Right kidney (tissue), 1 donor: ENCODE measurements around the gene RAPGEF5.

Source experiments
- DNase-seq: peaks from one replicate; pipeline ENCODE4 v3.0.0-alpha.2; 2016

RAPGEF5 gene

DNA sequence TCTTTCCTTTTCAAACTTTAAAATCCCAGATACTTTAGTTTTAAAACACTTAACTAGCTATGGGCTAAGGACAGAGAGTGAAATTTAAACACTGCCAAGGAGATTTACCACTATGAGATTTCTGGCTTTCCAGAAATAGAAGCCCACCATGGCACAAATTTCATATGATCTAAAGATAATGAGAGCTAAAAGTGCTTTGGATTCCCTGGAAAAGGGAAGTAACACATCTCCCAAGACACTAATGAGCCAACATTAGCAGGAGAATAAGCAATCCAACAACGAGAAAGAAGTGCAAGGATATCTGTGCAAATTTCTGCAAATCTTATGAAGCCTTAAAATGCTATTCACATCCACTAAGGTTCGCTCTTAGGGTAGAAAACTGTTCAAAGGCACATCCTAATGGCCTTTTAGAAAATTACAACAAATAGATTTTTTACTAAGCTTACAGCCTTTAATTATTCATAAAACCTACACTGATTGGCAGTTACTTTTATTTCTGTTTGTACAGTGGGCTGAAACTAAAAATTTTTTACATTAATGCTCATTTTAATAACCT lies 100.3 kb downstream of the RAPGEF5 start:
- no peak for DNase-seq

- no peak for DNase-seq
Measured at GRCh38 chr7:22255834-22256233, 101.1 kb downstream of the RAPGEF5 start.

DNA sequence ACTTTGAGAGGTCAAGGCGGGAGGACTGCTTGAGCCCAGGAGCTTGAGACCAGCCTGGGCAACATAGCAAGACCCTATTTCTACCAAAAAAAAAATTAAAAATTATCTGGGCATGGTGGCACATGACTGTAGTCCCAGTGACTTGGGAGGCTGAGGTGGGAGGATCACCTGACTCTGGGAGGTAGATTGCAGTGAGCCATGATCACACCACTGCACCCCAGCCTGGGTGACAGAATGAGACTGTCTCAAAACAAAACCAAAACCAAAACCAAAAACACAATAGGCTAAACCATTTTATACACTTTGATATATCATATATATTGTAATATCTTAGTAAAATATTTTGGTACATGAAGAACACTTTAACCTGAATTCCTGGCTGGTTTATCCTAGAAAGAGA lies 101.6 kb downstream of the RAPGEF5 start:
- no peak for DNase-seq

GRCh38 chr7:22252936-22253536 lies 103.9 kb downstream of the RAPGEF5 start:
- no peak for DNase-seq

DNA sequence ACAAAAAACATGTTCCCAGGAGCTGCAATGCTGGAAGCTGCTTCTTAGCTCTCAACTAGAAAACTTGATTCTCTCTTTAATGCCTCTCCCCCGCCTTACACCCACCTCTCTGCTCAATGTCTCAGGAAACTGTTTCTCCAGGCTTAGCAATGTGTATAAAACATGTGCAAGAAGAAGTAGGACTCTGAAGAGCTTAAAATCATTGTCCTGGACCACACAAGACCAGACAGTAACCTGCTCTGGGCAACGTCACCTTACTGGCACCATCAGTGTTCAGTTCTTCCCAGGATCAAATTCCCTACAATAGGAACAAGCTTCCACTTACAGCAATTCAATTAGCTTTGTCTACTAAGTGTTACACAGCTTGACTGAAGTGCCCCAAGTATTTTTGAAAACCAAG lies 104.9 kb downstream of the RAPGEF5 start:
- DNase-seq = peak; percentile 24

GRCh38 chr7:22251281-22251680 lies 105.7 kb downstream of the RAPGEF5 start:
- DNase-seq = no peak

DNA sequence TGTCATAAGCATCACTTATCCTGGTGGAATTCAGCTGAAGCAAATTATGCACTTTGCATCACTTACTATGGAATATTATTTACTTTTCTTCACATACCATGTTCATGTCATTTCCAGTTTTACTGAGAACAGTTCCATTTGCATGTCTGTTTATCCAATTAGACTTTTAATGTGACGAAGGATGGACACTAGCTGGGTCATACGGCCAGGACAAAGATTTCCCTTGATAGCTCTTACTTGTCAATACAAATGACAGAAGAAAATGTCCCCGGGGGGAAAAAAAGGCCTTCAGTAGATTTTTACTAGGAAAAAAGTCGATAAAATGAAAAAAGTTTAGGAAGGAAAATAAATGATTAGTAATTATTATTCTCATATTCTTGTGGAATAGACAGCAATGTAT lies 106.6 kb downstream of the RAPGEF5 start:
- no peak for DNase-seq

DNA sequence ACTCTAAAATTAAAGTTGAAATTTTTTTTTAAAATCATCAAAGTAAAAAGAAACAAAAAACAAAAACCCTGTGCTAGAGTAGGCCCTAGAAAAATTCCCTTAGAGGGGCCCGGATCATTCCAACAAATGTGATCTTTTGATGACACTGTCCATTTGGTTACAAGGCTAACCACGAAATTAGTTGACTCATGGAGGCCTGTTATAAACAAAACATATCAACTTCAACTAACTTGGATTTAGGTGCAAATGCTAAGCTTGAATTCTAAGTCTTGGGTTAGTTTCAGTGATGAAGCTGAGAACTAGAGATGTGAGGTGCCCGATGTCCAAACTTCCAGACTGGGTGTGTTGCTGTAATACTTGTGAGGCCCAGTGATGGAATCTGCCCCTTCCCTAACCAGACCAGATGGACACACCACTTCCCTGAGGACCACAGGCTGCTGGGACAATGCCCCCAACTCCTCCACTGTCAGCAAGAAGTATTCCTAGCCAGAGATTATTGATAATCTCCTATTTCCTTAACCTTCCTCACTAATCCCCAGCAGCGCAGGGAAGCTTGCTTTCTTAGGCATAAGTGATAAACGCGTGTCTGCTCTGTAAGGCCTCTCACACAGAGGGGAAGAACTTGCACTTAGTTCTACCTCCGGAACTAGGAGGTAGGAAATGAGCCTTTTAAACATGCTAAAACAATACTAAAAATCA lies 108.7 kb downstream of the RAPGEF5 start:
- no peak for DNase-seq

DNA sequence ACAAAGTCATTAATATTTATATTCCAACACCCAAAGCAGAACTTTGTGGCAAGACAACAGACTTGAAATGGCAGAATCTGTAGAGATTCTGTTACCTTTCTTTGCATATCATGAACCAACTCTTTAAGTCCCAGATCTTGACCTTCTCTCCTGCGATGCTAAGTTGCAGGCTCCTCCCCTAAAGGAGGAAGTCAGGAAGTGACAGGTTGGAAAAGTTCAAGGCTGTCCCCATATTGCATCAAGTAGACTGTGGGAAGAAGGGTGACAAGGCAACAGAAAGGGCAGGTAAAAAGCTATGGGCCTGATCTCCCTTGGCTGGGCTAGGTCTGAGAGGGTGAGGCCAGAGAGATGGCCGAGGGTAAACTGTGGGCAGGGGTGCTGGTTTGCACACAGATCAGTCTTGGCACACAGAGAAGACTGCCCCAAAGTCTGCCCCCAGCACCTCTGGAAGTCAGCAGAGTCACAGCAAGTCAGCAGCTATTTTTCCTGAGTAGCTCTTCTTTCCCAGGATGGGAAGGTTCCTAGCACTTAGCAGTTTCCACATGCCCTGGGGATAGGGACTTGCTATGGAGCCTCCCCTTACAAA lies 115.1 kb downstream of the RAPGEF5 start:
- DNase-seq = no peak

DNA sequence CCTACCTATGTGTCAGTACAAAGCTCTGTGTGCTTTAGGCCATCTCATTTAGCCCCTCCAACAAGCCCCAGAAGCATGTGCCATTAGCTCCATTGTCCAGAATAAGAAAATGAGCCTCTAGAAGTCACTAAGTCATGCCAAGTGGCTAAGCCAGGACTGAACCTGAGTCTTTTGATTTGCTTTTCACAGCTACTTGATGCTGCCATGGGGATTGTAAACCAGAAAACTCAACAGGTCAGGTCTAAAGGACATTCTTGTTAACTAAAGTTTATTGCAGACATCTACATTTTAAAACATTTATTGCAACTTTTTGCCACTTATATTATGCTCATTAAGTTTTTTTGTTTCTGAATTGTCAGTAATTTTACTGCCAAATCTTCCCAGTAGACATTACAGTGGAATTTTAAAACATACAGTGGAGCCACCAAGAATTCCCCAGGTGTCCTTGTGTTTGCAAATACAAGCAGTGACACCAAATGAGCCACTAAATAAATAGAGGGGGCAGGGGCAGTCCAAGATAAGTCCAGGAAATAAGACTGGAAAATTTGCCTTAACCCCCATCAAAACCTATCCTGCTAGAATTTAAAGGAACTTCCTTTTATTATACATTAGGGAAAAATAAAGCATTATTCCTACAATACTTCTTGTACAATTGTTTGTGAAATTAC lies 115.9 kb downstream of the RAPGEF5 start:
- DNase-seq = no peak

DNA sequence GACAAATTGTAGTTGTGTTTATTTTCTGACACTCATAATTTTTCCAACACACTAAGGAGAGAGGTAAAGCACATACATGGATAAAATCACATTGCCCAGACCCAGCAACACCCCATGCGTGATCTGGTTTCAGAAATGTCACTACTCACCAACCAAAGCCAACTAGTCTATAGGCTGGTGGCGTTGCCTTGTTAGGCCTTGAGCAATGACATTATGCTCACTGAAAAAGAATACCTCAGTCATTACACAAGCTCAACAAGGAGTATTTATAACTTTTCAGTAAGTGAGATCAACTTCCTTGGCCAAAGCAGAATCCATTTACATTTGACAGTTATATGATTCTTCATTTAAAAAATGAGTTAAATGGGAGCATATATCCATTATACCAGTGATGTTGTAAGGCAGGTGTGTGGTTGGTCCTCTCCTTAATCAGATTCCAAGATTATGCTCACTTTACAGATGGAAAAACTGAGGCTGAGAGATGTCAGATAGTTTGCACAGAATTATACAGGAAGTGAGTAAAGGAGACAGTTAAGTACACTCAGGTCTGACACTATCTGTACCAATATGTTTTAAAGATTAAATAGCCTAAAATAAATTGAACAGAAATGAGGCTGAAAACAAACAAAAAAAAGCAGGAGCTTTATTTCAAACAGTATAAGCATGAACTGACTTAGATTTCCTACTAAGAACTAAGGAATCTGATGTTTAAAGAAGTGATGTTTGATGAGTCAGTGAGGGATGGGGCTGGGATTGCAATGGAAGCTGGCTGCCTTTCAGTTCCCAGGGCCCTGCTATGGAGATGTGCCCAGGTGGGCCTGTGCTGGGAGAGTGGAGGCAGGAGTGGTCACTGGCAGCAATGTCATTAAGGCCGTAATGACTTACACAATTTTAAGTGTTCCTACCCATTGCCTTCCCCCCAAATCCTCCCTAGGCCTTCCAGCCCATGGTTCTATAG lies 118.3 kb downstream of the RAPGEF5 start:
- no peak for DNase-seq

GRCh38 chr7:22235134-22235533 lies 121.8 kb downstream of the RAPGEF5 start:
- DNase-seq = no peak

DNA sequence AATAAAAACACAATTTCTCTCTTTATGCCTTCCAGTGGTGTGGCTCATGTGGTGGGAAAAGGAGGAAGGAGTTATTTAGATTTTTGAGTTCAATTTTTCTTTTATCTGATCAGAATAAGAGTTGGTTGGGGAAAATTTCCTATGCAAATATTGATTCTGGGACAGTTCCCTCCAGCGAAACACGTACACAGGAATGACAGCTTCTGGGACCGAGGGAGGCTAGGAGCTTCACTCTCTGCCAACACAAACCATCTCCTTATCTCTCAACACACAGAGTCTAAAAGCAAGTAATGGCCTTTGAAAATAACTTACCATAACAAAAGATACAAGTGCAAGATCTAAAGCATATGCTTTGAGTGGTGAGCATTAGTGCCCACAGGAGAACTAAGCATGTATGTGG lies 122.7 kb downstream of the RAPGEF5 start:
- no peak for DNase-seq

DNA sequence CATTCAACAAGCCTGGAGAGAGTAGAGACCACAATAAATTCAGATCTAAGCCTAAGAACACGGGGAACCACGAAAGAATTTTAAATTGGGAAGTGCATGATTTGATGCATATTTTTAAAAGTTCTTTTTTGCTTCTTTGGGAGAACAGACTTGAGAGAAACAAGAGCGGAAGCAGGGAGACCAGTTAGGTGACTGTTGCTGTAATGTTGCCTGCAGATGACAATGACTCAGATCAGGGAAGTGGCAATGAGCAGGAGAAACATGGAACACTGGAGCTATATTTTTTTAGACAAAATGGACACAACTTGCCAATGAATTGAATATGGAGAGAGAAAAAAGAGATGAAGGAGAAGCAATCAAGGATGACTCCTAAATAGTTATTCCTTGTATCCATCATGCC lies 125.1 kb downstream of the RAPGEF5 start:
- DNase-seq = no peak

- DNase-seq = no peak
Measured at GRCh38 chr7:22231141-22231540, 125.8 kb downstream of the RAPGEF5 start.

DNA sequence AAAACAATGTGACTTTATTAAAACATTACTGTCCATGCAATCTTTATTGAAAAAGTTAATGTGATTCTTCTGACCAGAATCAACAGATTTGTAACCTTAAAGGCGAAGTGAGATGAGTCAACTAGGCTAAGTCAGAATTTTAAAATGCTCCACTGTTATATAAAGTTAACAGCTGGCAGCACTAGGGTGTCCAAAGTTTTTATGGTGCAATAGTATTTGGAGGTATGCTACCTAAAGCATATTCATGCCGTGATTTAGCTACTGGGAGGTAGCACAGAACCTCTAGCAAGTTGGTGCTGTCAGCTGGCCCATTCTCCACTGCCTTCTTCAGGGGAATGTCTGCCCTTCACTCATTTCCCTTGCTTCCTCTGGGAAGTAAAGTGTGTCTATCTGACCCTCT lies 126.7 kb downstream of the RAPGEF5 start:
- no peak for DNase-seq

- no peak for DNase-seq
Measured at GRCh38 chr7:22229148-22229547, 127.8 kb downstream of the RAPGEF5 start.

GRCh38 chr7:22223807-22224206 lies 133.1 kb downstream of the RAPGEF5 start:
- DNase-seq = no peak

- no peak for DNase-seq
Measured at GRCh38 chr7:22220941-22221340, 136.0 kb downstream of the RAPGEF5 start.

GRCh38 chr7:22219739-22220493 lies 137.0 kb downstream of the RAPGEF5 start:
- DNase-seq = no peak

DNA sequence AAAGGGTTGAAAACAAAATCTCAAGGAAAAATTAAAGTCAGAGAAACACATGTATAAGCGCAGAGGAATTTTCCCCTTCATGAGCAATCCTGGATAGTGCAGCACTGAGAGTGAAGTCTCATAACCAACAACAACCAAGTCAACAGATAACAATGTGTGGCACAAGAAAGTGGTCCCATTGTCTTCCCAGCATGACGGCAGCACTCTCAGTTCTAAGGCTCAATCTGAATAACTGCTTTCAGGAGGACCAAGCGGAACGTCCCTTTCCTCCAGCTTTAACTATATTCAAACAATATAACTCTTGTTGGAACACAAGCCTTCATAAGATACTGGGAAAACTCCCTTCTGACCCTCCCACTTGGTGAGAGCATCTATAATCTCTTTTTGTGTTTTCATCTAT lies 137.9 kb downstream of the RAPGEF5 start:
- no peak for DNase-seq
